ENCODE measurements around the gene SEPTIN5.

SEPTIN5 gene

GRCh38 chr22:19751497-19752245, 37.4 kb downstream of the SEPTIN5 start:
- DNase-seq, result no peak

- no peak for DNase-seq
Measured at GRCh38 chr22:19753090-19753842, 39.0 kb downstream of the SEPTIN5 start.

GRCh38 chr22:19753996-19754700, 39.8 kb downstream of the SEPTIN5 start:
- DNase-seq, result no peak

- DNase-seq, result no peak
Measured at GRCh38 chr22:19754701-19755144, 40.4 kb downstream of the SEPTIN5 start.

GRCh38 chr22:19755145-19755710, 40.9 kb downstream of the SEPTIN5 start:
- DNase-seq, result no peak

GRCh38 chr22:19755722-19756287, 41.5 kb downstream of the SEPTIN5 start:
- DNase-seq, result no peak

- DNase-seq, result peak; percentile 47
Measured at GRCh38 chr22:19756288-19757128, 42.2 kb downstream of the SEPTIN5 start.

GRCh38 chr22:19757140-19757984, 43.1 kb downstream of the SEPTIN5 start:
- DNase-seq, result no peak

GRCh38 chr22:19757985-19758895, 43.9 kb downstream of the SEPTIN5 start:
- DNase-seq, result no peak

GRCh38 chr22:19758896-19759426, 44.7 kb downstream of the SEPTIN5 start:
- no peak for DNase-seq

- no peak for DNase-seq
Measured at GRCh38 chr22:19759427-19760057, 45.2 kb downstream of the SEPTIN5 start.

- no peak for DNase-seq
Measured at GRCh38 chr22:19760058-19760950, 46.0 kb downstream of the SEPTIN5 start, which contains the start of gene TBX1. TBX1 (plus strand) TSS chr22:19760778; CDS start chr22:19760844, 66 bp downstream.

- DNase-seq, result no peak
Measured at GRCh38 chr22:19760951-19761724, 46.8 kb downstream of the SEPTIN5 start.

- no peak for DNase-seq
Measured at GRCh38 chr22:19761725-19762567, 47.6 kb downstream of the SEPTIN5 start.

GRCh38 chr22:19762568-19763457, 48.5 kb downstream of the SEPTIN5 start:
- no peak for DNase-seq
